HG03558 (cell line): ENCODE data around the gene DBI.

Source experiments
- ATAC-seq: cut with Tn5 transposase; IDR thresholded peaks from one replicate; pipeline ENCODE4 v1.9.1; 2021; ENCODE audit warnings: moderate number of reproducible peaks; ENCODE audit not compliant: unreplicated experiment; ENCODE audit errors: extremely low read depth

Gene DBI

GRCh38 chr2:119366649-119367471 lies at the start of gene DBI, which contains the start of gene C2orf76:
TSS of gene DBI (plus strand) at chr2:119366977. CDS start at chr2:119367052, 75 bp downstream.
TSS of gene C2orf76 (minus strand) at chr2:119366834. CDS start at chr2:119339959, 26,875 bp downstream.
- peak; percentile 94 for ATAC-seq

- no peak for ATAC-seq
Observed at GRCh38 chr2:119317554-119317953, 49.2 kb upstream of the DBI start.

- no peak for ATAC-seq
Observed at GRCh38 chr2:119319593-119319992, 47.2 kb upstream of the DBI start.

- no peak for ATAC-seq
Observed at GRCh38 chr2:119323459-119323858, 43.3 kb upstream of the DBI start.

DNA sequence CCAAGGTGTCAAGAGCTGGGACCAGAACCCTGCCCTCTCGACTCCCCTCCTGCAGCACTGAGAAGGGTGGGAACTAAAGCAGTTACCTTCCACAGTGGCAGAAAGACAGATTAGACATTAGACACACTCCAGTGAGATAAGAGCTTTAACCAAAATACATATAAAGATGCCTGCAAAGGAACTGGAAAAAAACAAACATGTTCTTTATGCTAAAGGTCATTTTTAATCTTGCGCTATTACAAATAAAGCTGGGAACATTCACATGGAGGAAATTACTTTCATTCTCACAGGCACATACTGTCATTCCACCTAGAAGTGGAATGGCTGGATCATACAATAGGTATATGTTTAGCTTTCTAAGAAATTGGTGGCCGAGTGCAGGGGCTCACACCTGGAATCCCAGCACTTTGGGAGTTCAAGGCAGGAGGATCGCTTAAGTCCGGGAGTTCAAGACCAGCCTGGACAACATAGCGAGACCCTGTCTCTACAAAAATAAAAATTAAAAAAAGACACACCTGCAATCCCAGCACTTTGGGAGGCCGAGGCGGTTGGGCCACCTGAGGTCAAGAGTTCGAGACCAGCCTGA lies 42.0 kb upstream of the DBI start:
- ATAC-seq, result no peak

GRCh38 chr2:119326938-119327337 lies 39.8 kb upstream of the DBI start:
- no peak for ATAC-seq

- ATAC-seq, result no peak
Observed at GRCh38 chr2:119327431-119327830, 39.3 kb upstream of the DBI start.

- no peak for ATAC-seq
Observed at GRCh38 chr2:119332953-119333352, 33.8 kb upstream of the DBI start.

GRCh38 chr2:119333360-119333759 lies 33.4 kb upstream of the DBI start:
- no peak for ATAC-seq

DNA sequence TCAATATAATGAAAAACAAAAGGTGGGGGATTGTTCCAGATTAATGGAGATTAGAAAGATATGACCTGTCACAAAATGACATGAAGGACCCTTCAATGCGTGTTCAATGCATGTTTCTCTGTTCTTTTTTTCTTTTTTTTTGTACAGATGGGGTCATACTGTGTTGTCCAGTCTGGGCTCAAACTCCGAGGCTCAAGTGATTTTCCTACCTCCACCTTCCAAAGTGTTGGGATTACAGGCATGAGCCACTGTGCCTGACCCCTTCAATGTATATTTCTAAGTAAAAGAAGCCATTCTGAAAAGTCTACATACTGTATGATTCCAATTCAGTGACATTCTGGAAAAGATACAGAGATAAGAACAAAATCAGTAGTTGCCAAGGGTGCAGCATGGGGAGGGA lies 32.9 kb upstream of the DBI start:
- no peak for ATAC-seq

- ATAC-seq, result no peak
Observed at GRCh38 chr2:119337749-119338148, 29.0 kb upstream of the DBI start.

DNA sequence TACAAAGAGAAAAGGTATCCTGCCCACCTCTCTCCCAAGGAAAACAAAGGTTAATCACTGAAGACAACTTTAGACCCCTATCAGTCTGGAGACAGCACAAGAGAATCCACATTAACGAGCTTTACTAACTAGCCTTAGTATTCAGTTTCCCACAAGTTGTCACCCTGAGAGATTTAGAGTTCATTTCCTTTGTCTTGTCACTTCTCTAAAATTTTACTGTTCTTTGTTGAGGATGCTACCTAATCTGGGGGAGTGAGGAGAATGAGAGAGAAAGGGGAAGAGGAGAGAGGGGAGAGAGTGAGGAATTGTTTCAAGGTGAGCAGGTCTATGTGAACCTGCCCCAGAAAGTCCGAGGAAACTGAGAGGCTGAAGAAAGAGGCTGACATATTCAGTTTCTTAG lies 28.5 kb upstream of the DBI start:
- ATAC-seq, result no peak

DNA sequence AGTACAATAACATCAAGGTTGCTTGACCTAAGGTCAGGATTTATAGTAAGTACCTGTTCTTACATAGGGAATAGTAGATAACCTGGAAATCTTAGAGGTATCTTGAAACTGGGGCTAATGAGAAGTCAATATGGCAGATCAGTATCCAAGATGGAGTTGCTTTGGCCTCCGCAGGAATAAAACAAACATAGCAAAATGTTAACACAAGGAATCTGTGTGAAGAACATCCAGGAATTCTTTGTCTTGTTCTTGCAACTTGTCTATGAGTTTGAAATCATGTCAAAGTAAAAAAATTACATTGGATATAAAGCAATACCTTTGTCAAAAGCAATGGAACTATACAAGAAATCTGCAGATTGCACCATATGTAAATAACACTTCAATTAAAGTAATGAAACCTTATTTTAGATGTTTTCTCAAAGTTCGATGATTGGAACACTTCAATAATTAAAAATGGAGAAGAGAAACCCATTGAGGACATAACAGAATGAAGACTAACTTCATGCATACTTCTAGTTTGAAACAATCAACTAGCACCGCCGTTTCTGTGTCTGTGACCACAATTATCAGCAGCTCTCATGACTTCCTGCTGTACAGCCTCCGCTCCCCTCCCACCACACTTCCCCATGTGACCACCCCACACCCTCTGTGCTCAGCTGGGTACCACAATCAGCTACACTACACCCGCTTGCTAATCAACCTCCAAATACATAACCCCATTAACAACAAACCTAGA lies 27.8 kb upstream of the DBI start:
- ATAC-seq, result peak; percentile 88

- peak; percentile 14 for ATAC-seq
Observed at GRCh38 chr2:119339562-119339923, 27.2 kb upstream of the DBI start.

DNA sequence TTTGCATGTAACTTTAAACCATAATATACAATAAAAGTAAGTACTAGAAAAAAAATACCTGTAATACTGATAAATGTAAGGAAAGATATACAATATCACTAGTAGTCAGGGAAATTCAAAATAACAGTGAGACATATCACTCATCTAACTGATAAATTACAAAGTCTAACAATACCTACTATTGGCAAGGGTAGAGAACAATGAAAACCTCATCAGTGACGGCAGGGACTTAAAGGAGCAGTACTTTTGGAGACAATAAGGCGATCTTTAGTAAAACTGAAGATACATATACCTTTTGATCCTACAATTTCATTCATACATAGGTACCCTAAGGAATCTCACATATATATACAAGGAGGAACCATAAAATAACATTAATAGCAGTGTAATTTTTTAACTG lies 25.1 kb upstream of the DBI start:
- no peak for ATAC-seq

DNA sequence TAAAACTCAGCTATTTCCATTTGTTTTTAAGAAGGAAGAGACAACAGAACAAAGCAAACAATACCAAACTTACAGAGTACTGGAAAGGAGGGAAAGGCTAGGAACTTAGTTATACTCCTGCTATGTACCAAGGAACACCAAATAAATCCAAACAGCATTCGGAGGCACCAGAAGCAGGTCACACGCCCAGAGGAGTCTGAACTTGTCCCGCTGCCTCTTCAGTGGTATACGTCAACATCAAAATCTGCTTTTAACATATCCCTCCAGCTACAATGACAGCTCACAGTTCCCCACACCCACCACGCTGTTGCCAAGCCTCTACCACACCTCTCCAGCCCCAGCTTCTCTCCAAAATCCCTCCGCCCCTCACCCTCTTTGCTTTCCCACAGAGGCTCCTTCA lies 17.5 kb upstream of the DBI start:
- ATAC-seq, result no peak

- ATAC-seq, result no peak
Observed at GRCh38 chr2:119350311-119350998, 16.3 kb upstream of the DBI start.

DNA sequence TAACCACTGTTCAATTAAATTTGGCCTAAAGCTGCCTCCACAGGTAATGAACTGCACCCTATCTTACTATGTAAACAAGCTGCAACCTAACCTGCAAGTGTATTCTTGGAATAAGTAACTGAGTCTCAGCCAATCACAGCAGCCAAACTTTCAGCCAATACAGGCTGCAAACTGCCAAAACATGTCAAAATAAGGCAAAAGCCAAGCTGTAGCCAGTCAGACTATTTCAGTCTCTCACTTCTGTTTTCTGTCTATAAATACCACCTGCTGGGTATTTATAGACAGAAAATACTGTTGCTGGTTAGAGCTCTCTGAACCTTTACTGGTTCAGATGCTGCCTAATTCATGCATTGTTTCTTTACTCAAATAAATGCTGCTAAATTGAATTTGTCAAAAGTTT lies 14.4 kb upstream of the DBI start:
- peak; percentile 88 for ATAC-seq

GRCh38 chr2:119354860-119355259 lies 11.9 kb upstream of the DBI start:
- ATAC-seq, result no peak

DNA sequence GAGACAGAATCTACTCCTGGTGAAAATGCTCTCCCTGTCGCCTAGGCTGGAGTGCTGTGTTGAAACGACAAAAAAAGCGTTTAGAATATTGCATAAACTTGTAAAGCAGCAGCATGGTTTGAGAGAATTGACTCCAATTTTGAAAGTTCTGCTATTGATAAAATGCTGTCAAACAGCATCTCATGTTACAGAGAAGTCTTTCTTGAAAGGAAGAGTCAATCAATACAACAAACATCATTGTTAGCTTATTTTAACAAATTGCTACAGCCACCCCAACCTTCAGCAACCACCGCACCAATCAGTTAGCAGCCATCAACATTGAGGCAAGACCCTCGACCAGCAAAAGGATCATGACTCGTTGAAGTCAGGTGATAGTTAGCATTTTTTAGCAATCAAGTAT lies 7.0 kb upstream of the DBI start:
- no peak for ATAC-seq
